IMR-90 (cell line): ENCODE results near the gene PIMREG. TPM values are rescaled to one million over a fixed set of nuclear protein-coding genes. Genes with fewer than 3 reads are reported as not detected.

Experiments
- ATAC-seq: fragments of 200-7000 bp; cut with Tn5 transposase; 2 replicates; pipeline ENCODE4 v1.9.1; 2020; ENCODE audit warnings: low read depth, mild to moderate bottlenecking, moderate library complexity
- BruUV-seq: library from RNA; stranded (reverse); fragments of 400-500 nt; replicated peaks from 2 replicates; lab custom pipeline; 2021; lab: Mats Ljungman, UMichigan
- CTCF ChIA-PET: fragments of 300-600 bp; formaldehyde crosslinking; extraction: SDS; loops from one replicate; lab custom pipeline; 2021; ENCODE audit warnings: antibody characterized with exemption; lab: Yijun Ruan, JAX
- POLR2A ChIA-PET: fragments of 300-600 bp; sonication (Branson Sonifier 250); formaldehyde crosslinking; loops from one replicate; lab custom pipeline; 2022; ENCODE audit warnings: antibody characterized with exemption; ENCODE audit not compliant: unreplicated experiment; lab: Charles Lee
- DNase-seq: peaks from one replicate; pipeline ENCODE4 v3.0.0; 2013
- H2AFZ ChIP-seq: replicated peaks from 2 replicates; pipeline ENCODE3; 2013; ENCODE audit warnings: low read length, mild to moderate bottlenecking; ENCODE audit not compliant: poor library complexity
- H2AK5ac ChIP-seq: 2 replicates; pipeline ENCODE4 v1.6.1; 2013; ENCODE audit warnings: low read depth, low read length, inconsistent platforms
- H2AK9ac ChIP-seq: replicated peaks from 2 replicates; pipeline ENCODE3; 2013; ENCODE audit warnings: mild to moderate bottlenecking, low read depth, low read length, moderate library complexity; ENCODE audit not compliant: poor library complexity
- H2BK120ac ChIP-seq: 2 replicates; pipeline ENCODE4 v1.6.1; 2013; ENCODE audit warnings: low read depth, low read length, inconsistent platforms
- H2BK15ac ChIP-seq: 3 replicates; pipeline ENCODE4 v1.6.1; 2013; ENCODE audit warnings: low read depth, low read length, inconsistent platforms
- H2BK20ac ChIP-seq: 2 replicates; pipeline ENCODE4 v1.6.1; 2013; ENCODE audit warnings: low read depth, mild to moderate bottlenecking, inconsistent platforms, low read length, moderate library complexity
- H2BK5ac ChIP-seq: 2 replicates; pipeline ENCODE4 v1.6.1; 2013; ENCODE audit warnings: mild to moderate bottlenecking, low read depth, low read length, inconsistent platforms; ENCODE audit not compliant: poor library complexity, severe bottlenecking
- H3K14ac ChIP-seq: replicated peaks from 2 replicates; pipeline ENCODE4 v1.6.1; 2013; ENCODE audit warnings: low read depth, low read length, inconsistent platforms
- H3K18ac ChIP-seq: 2 replicates; pipeline ENCODE4 v1.6.1; 2013; ENCODE audit warnings: low read depth, low read length, control low read depth
- H3K23ac ChIP-seq: 2 replicates; pipeline ENCODE4 v1.6.1; 2013; ENCODE audit warnings: low read depth, low read length, inconsistent platforms
- H3K27ac ChIP-seq: 2 replicates; pipeline ENCODE4 v1.5.1; 2013; ENCODE audit warnings: mild to moderate bottlenecking, control low read depth, low read length; ENCODE audit not compliant: insufficient read depth
- H3K27me3 ChIP-seq: 2 replicates; pipeline ENCODE4 v1.6.1; 2013; ENCODE audit warnings: low read length; ENCODE audit not compliant: control insufficient read depth, insufficient read depth
- H3K36me3 ChIP-seq: 2 replicates; pipeline ENCODE4 v1.6.1; 2013; ENCODE audit warnings: low read length, mixed read lengths; ENCODE audit not compliant: control insufficient read depth, insufficient read depth
- H3K4ac ChIP-seq: 2 replicates; pipeline ENCODE4 v1.6.1; 2013; ENCODE audit warnings: low read depth, low read length, inconsistent platforms
- H3K4me1 ChIP-seq: 2 replicates; pipeline ENCODE4 v1.6.1; 2013; ENCODE audit warnings: low read length, mixed read lengths; ENCODE audit not compliant: control insufficient read depth, insufficient read depth
- H3K4me2 ChIP-seq: 2 replicates; pipeline ENCODE4 v1.6.1; 2013; ENCODE audit warnings: low read depth, mild to moderate bottlenecking, control low read depth, low read length, moderate library complexity
- H3K4me3 ChIP-seq: 2 replicates; pipeline ENCODE4 v1.5.1; 2013; ENCODE audit warnings: low read depth, mild to moderate bottlenecking, control low read depth, low read length, moderate library complexity; ENCODE audit not compliant: insufficient read depth
- H3K56ac ChIP-seq: 2 replicates; pipeline ENCODE4 v1.6.1; 2013; ENCODE audit warnings: low read length, inconsistent platforms; ENCODE audit not compliant: insufficient read depth; ENCODE audit errors: extremely low read depth
- H3K79me1 ChIP-seq, 2 experiments: 2 replicates each; pipeline ENCODE4 v1.6.1; 2013; ENCODE audit warnings: low read length in 2 of 2, inconsistent platforms in 1 of 2, low read depth in 1 of 2
- H3K9ac ChIP-seq: 2 replicates; pipeline ENCODE4 v1.6.1; 2013; ENCODE audit warnings: low read depth, low read length, control low read depth
- H3K9me1 ChIP-seq: 2 replicates; pipeline ENCODE4 v1.6.1; 2013; ENCODE audit warnings: low read length, inconsistent platforms; ENCODE audit not compliant: insufficient read depth
- H3K9me3 ChIP-seq: 2 replicates; pipeline ENCODE4 v1.6.1; 2013; ENCODE audit warnings: low read length; ENCODE audit not compliant: control insufficient read depth, insufficient read depth
- H4K20me1 ChIP-seq: 2 replicates; pipeline ENCODE4 v1.6.1; 2013; ENCODE audit warnings: low read length, inconsistent platforms; ENCODE audit not compliant: insufficient read depth
- H4K5ac ChIP-seq: 2 replicates; pipeline ENCODE4 v1.6.1; 2013; ENCODE audit warnings: mild to moderate bottlenecking, low read depth, low read length, control low read depth
- H4K8ac ChIP-seq, 2 experiments: 2 replicates each; pipeline ENCODE4 v1.6.1; 2013; ENCODE audit warnings: low read depth in 2 of 2, low read length in 2 of 2, control low read depth in 1 of 2, inconsistent platforms in 1 of 2
- H4K91ac ChIP-seq: 2 replicates; pipeline ENCODE4 v1.6.1; 2013; ENCODE audit warnings: low read depth, low read length, inconsistent platforms; ENCODE audit not compliant: insufficient read depth
- BHLHE40 ChIP-seq: fragments of 150-350 bp; IDR thresholded peaks from 2 replicates; pipeline ENCODE4 v1.6.1; 2016; ENCODE audit warnings: mild to moderate bottlenecking, low read depth, low read length
- CEBPB ChIP-seq: IDR thresholded peaks from 2 replicates; pipeline ENCODE4 v1.6.1; 2012; ENCODE audit warnings: low read depth, low read length, improper control_type of control experiment
- CHD1 ChIP-seq: IDR thresholded peaks from 2 replicates; pipeline ENCODE4 v1.6.1; 2012; ENCODE audit warnings: low read depth, low read length, improper control_type of control experiment
- FOS ChIP-seq: fragments of 150-350 bp; IDR thresholded peaks from 2 replicates; pipeline ENCODE4 v1.6.1; 2016; ENCODE audit warnings: low read depth, low read length
- MAFK ChIP-seq: IDR thresholded peaks from 2 replicates; pipeline ENCODE4 v1.6.1; 2012; ENCODE audit warnings: low read depth, low read length, improper control_type of control experiment
- MAZ ChIP-seq: IDR thresholded peaks from 2 replicates; pipeline ENCODE4 v1.6.1; 2012; ENCODE audit warnings: low read depth, mild to moderate bottlenecking, low read length, improper control_type of control experiment, moderate library complexity, borderline replicate concordance
- NFE2L2 ChIP-seq: fragments of 150-350 bp; IDR thresholded peaks from 2 replicates; pipeline ENCODE4 v1.6.1; 2016; ENCODE audit warnings: low read depth, mild to moderate bottlenecking, low read length
- POLR2A ChIP-seq: IDR thresholded peaks from 2 replicates; pipeline ENCODE4 v1.6.1; 2012; ENCODE audit warnings: mild to moderate bottlenecking, low read depth, low read length
- RAD21 ChIP-seq: IDR thresholded peaks from 2 replicates; pipeline ENCODE4 v1.6.1; 2012; ENCODE audit warnings: low read length, improper control_type of control experiment
- RCOR1 ChIP-seq: IDR thresholded peaks from 2 replicates; pipeline ENCODE4 v1.6.1; 2012; ENCODE audit warnings: mild to moderate bottlenecking, low read length, improper control_type of control experiment; ENCODE audit not compliant: insufficient replicate concordance
- RFX5 ChIP-seq: IDR thresholded peaks from 2 replicates; pipeline ENCODE4 v1.8.0; 2012; ENCODE audit warnings: low read depth, mild to moderate bottlenecking, low read length, moderate library complexity
- SMC3 ChIP-seq: fragments of 150-350 bp; IDR thresholded peaks from 2 replicates; pipeline ENCODE4 v1.6.1; 2016; ENCODE audit warnings: low read depth, mild to moderate bottlenecking, antibody characterized with exemption, low read length, moderate library complexity
- WGBS, 2 experiments: methylation state at CpG; one replicate each; pipeline versions ENCODE4 v1.1.5 to v1.1.7; 2013; ENCODE audit warnings: missing lambda C conversion rate in 2 of 2; ENCODE audit not compliant: insufficient read length in 1 of 2; ENCODE audit errors: extremely low coverage in 2 of 2; 5-methylcytosine and 5-hydroxymethylcytosine counted together
- dilution Hi-C: fragments of 300-500 bp; cut with HindIII; formaldehyde crosslinking; loops from one replicate; pipeline ENCODE4 v1.14.3; 2018; ENCODE audit warnings: low sequenced_read_pairs; ENCODE audit not compliant: unreplicated experiment
- in situ Hi-C: fragments of 300-500 bp; cut with MboI; formaldehyde crosslinking; loops from 3 replicates; pipeline ENCODE4 v1.14.3; 2019; ENCODE audit warnings: low sequenced_read_pairs, inconsistent platforms, mixed read lengths
- intact Hi-C: fragments of 100-400 bp; cut with micrococcal nuclease; formaldehyde crosslinking; loops from 2 replicates; pipeline ENCODE4 v1.10.0; 2022
- polyA plus RNA-seq, 3 experiments: library from polyadenylated mRNA; depleted of rRNA; stranded (reverse); fragments of >200 nt; gene quantifications; 2 replicates each; pipeline ENCODE4 v1.2.3, GENCODE V29; 2012; ENCODE audit warnings: low replicate concordance in 1 of 3
- total RNA-seq: library from RNA; depleted of rRNA; stranded (reverse); fragments of >200 nt; gene quantifications from 2 replicates; pipeline ENCODE4 v1.2.3, GENCODE V29; 2012
- TF ChIP-seq, protein P1 (sequence below): conservative IDR thresholded peaks from 2 replicates; pipeline ENCODE4 v1.5.1; 2012; ENCODE audit warnings: mild to moderate bottlenecking, low read depth, low read length, improper control_type of control experiment
- TF ChIP-seq, protein P2 (sequence below): fragments of 150-350 bp; IDR thresholded peaks from 2 replicates; pipeline ENCODE4 v1.6.1; 2016; ENCODE audit warnings: low read depth, mild to moderate bottlenecking, low read length, moderate library complexity, borderline replicate concordance
- TF ChIP-seq, protein P3 (sequence below): fragments of 150-350 bp; IDR thresholded peaks from 2 replicates; pipeline ENCODE4 v1.6.1; 2017; ENCODE audit warnings: mild to moderate bottlenecking, antibody characterized with exemption, low read length, low read depth

PIMREG gene
- total and polyA plus RNA-seq, 2 of the 4 experiments (the other 2 are of a cell fraction), result 21.5 to 25.9 TPM

DNA sequence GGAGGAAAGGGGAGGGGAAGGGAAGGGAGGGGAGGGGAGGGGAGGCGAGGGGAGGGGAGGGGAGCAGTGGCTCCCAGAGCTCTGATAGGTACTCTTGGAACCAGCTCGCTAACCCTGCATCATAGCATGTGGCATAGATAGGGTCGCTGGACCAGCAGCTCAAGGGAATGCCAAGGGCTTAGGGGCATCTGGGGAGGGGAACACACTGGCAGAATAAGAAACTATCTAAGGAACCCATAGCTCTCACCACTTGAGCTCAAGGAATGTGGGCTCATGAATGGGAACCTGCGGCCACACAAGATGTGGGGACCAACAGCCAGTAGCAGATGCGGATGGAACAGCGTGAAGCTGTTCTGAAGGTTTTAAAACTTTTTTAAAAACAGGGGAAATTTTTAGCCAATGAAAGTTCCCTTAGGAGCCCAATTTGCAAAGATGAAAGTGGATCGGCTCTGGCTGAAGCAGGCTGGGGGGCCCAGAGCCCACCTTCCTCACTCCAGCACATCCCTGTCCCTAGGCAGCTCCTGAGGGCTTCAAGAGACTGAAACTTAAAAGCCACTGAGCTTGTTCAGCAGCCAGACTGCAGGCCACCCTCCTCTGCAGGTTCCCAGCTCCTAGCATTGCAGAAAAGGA lies 46.9 kb downstream of the PIMREG start:
- Histone ChIP-seq H3K9ac (no peak overlapping the region), H3K36me3 (no peaks in the 10 kb centered on the region), H3K27me3 (peaks cover 9% of the 10 kb centered on the region; the same call in 1 of the 2 replicates), H4K5ac (no peak overlapping the region), H3K4me3 (no peak overlapping the region), H4K8ac (no peak overlapping the region), H2AFZ (no peak overlapping the region), H3K9me3 (no peaks in the 10 kb centered on the region), H3K56ac (no peak overlapping the region), H3K4me1 (peaks cover 5% of the 10 kb centered on the region), H2BK20ac (peak overlapping the region; percentile 38; the same call in 1 of the 2 replicates), H4K20me1 (no peaks in the 10 kb centered on the region), H3K79me1 (no peaks in the 10 kb centered on the region), H2AK9ac (no peak overlapping the region), H4K91ac (no peak overlapping the region; the same call in 1 of the 2 replicates), H3K18ac (no peak overlapping the region), H2BK15ac (no peak overlapping the region; the same call in 2 of the 3 replicates), H2BK120ac (peak overlapping the region; percentile 42; the same call in 1 of the 2 replicates), H2AK5ac (no peak overlapping the region), H3K4me2 (no peak overlapping the region), H3K14ac (no peak overlapping the region), H2BK5ac (no peak overlapping the region), H3K23ac (no peak overlapping the region), H3K4ac (no peak overlapping the region; the same call in 1 of the 2 replicates), H3K9me1 (peaks cover 3% of the 10 kb centered on the region; the same call in 1 of the 2 replicates), H3K27ac (peak overlapping the region; percentile 32)
- in situ Hi-C loops, result no loop called here
- WGBS, 2 experiments, result no CpG with 5 or more reads among the region's 7 CpGs
- ATAC-seq (no peak), DNase-seq (no peak)
- BruUV-seq, result no TSS peak
- ChIA-PET POLR2A (no interaction called here), CTCF (interaction anchor here (0.6 to 1.1 kb wide), 2 partner anchors 18 to 57 kb away, joined by 3 read pairs; no protein-coding TSS in a partner anchor)
- dilution Hi-C loops, result no loop called here
- intact Hi-C loops, result no loop called here
- no peak for TF ChIP-seq MAZ
- no peak for TF ChIP-seq POLR2A
- TF ChIP-seq, protein P1, sequence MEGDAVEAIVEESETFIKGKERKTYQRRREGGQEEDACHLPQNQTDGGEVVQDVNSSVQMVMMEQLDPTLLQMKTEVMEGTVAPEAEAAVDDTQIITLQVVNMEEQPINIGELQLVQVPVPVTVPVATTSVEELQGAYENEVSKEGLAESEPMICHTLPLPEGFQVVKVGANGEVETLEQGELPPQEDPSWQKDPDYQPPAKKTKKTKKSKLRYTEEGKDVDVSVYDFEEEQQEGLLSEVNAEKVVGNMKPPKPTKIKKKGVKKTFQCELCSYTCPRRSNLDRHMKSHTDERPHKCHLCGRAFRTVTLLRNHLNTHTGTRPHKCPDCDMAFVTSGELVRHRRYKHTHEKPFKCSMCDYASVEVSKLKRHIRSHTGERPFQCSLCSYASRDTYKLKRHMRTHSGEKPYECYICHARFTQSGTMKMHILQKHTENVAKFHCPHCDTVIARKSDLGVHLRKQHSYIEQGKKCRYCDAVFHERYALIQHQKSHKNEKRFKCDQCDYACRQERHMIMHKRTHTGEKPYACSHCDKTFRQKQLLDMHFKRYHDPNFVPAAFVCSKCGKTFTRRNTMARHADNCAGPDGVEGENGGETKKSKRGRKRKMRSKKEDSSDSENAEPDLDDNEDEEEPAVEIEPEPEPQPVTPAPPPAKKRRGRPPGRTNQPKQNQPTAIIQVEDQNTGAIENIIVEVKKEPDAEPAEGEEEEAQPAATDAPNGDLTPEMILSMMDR, result no peak
- no peak for TF ChIP-seq MAFK
- TF ChIP-seq SMC3, result no peak
- TF ChIP-seq RCOR1, result no peak
- no peak for TF ChIP-seq NFE2L2
- no peak for TF ChIP-seq CHD1
- TF ChIP-seq, protein P2, sequence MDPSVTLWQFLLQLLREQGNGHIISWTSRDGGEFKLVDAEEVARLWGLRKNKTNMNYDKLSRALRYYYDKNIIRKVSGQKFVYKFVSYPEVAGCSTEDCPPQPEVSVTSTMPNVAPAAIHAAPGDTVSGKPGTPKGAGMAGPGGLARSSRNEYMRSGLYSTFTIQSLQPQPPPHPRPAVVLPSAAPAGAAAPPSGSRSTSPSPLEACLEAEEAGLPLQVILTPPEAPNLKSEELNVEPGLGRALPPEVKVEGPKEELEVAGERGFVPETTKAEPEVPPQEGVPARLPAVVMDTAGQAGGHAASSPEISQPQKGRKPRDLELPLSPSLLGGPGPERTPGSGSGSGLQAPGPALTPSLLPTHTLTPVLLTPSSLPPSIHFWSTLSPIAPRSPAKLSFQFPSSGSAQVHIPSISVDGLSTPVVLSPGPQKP, result no peak
- TF ChIP-seq FOS, result no peak
- TF ChIP-seq RAD21, result no peak
- no peak for TF ChIP-seq RFX5
- no peak for TF ChIP-seq BHLHE40
- TF ChIP-seq, protein P3, sequence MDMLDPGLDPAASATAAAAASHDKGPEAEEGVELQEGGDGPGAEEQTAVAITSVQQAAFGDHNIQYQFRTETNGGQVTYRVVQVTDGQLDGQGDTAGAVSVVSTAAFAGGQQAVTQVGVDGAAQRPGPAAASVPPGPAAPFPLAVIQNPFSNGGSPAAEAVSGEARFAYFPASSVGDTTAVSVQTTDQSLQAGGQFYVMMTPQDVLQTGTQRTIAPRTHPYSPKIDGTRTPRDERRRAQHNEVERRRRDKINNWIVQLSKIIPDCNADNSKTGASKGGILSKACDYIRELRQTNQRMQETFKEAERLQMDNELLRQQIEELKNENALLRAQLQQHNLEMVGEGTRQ, result no peak
- no peak for TF ChIP-seq CEBPB
